IMR-90 (cell line): ENCODE results near the gene HOXD9.

Source experiments
- CEBPB ChIP-seq: IDR thresholded peaks from 2 replicates; pipeline ENCODE4 v1.6.1; 2012; ENCODE audit warnings: low read depth, low read length, improper control_type of control experiment
- CHD1 ChIP-seq: IDR thresholded peaks from 2 replicates; pipeline ENCODE4 v1.6.1; 2012; ENCODE audit warnings: low read depth, low read length, improper control_type of control experiment
- CTCF ChIP-seq: conservative IDR thresholded peaks from 2 replicates; pipeline ENCODE4 v1.5.1; 2012; ENCODE audit warnings: mild to moderate bottlenecking, low read depth, low read length, improper control_type of control experiment
- ELK1 ChIP-seq: fragments of 150-350 bp; IDR thresholded peaks from 2 replicates; pipeline ENCODE4 v1.6.1; 2016; ENCODE audit warnings: low read depth, mild to moderate bottlenecking, low read length, moderate library complexity, borderline replicate concordance
- FOS ChIP-seq: fragments of 150-350 bp; IDR thresholded peaks from 2 replicates; pipeline ENCODE4 v1.6.1; 2016; ENCODE audit warnings: low read depth, low read length
- MAFK ChIP-seq: IDR thresholded peaks from 2 replicates; pipeline ENCODE4 v1.6.1; 2012; ENCODE audit warnings: low read depth, low read length, improper control_type of control experiment
- MAZ ChIP-seq: IDR thresholded peaks from 2 replicates; pipeline ENCODE4 v1.6.1; 2012; ENCODE audit warnings: low read depth, mild to moderate bottlenecking, low read length, improper control_type of control experiment, moderate library complexity, borderline replicate concordance
- MXI1 ChIP-seq: IDR thresholded peaks from 2 replicates; pipeline ENCODE4 v1.6.1; 2012; ENCODE audit warnings: low read depth, mild to moderate bottlenecking, low read length, moderate library complexity, borderline replicate concordance
- POLR2A ChIP-seq: IDR thresholded peaks from 2 replicates; pipeline ENCODE4 v1.6.1; 2012; ENCODE audit warnings: mild to moderate bottlenecking, low read depth, low read length
- RAD21 ChIP-seq: IDR thresholded peaks from 2 replicates; pipeline ENCODE4 v1.6.1; 2012; ENCODE audit warnings: low read length, improper control_type of control experiment
- RCOR1 ChIP-seq: IDR thresholded peaks from 2 replicates; pipeline ENCODE4 v1.6.1; 2012; ENCODE audit warnings: mild to moderate bottlenecking, low read length, improper control_type of control experiment; ENCODE audit not compliant: insufficient replicate concordance
- RFX5 ChIP-seq: IDR thresholded peaks from 2 replicates; pipeline ENCODE4 v1.8.0; 2012; ENCODE audit warnings: low read depth, mild to moderate bottlenecking, low read length, moderate library complexity
- SMC3 ChIP-seq: fragments of 150-350 bp; IDR thresholded peaks from 2 replicates; pipeline ENCODE4 v1.6.1; 2016; ENCODE audit warnings: low read depth, mild to moderate bottlenecking, antibody characterized with exemption, low read length, moderate library complexity
- USF2 ChIP-seq: fragments of 150-350 bp; IDR thresholded peaks from 2 replicates; pipeline ENCODE4 v1.6.1; 2017; ENCODE audit warnings: mild to moderate bottlenecking, antibody characterized with exemption, low read length, low read depth

GRCh38 chr2:176109946-176110345, 12.6 kb upstream of the HOXD9 start:
- TF ChIP-seq CTCF: no peak
- no peak for TF ChIP-seq CEBPB
- no peak for TF ChIP-seq POLR2A
- no peak for TF ChIP-seq RFX5
- no peak for TF ChIP-seq RAD21
- TF ChIP-seq SMC3: no peak
- no peak for TF ChIP-seq ELK1
- no peak for TF ChIP-seq MXI1
- TF ChIP-seq CHD1: no peak
- TF ChIP-seq RCOR1: no peak
- TF ChIP-seq FOS: no peak
- no peak for TF ChIP-seq USF2
- no peak for TF ChIP-seq MAZ
- no peak for TF ChIP-seq MAFK
